Cardiac fibroblast (primary cell): Measurements from ENCODE around the gene TUBA1A.

ENCODE experiments used
- DNase-seq, 2 donors: peaks; one replicate each; pipeline versions ENCODE4 v3.0.0 to v3.0.0-alpha.2; 2010; ENCODE audit warnings: low read depth in 2 of 2
- H3K4me3 ChIP-seq, 2 donors: replicated peaks in 1 of 2; 1 replicate in 1 of 2; 2 replicates in 1 of 2; pipeline ENCODE4 v1.5.1; 2011; ENCODE audit warnings: low read depth in 2 of 2, low read length in 2 of 2, mild to moderate bottlenecking in 2 of 2, moderate library complexity in 1 of 2
- TF ChIP-seq, protein P1 (sequence below): IDR thresholded peaks from one replicate; pipeline ENCODE4 v1.5.1; 2011; ENCODE audit warnings: low read depth, mild to moderate bottlenecking, low read length, inconsistent platforms

Gene TUBA1A

DNA sequence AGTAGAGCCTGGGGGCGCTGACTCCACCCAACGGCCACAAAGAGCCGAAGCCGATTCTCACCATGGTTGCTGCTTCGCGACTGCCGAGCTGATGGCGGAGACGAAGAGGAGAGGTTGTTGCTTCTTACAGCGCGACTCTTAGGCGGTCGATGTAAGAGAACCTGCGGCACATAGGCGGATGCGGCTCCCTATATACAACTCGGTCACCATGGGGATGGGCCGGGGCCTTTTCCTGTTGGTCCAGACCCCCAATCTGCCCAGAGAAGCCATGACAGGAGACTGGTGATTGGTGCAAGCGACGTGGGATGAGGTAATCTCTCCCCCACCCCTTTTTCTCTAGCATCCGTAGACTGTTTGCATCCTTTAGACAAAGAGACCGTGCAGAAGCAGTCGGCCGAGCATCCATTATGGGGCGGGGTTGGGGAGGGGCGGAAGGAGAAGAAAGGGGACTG is at the start of gene TUBA1A:
Gene TUBA1A, minus strand, starts transcription at position 165 of the 452 bp plus-strand sequence. Its CDS starts 101 bp downstream, at position 64.
- H3K4me3 ChIP-seq, result peak within 1 kb of the TSS; percentile 90 to 94
- DNase-seq, result peak; percentile 100
- TF ChIP-seq, protein P1, sequence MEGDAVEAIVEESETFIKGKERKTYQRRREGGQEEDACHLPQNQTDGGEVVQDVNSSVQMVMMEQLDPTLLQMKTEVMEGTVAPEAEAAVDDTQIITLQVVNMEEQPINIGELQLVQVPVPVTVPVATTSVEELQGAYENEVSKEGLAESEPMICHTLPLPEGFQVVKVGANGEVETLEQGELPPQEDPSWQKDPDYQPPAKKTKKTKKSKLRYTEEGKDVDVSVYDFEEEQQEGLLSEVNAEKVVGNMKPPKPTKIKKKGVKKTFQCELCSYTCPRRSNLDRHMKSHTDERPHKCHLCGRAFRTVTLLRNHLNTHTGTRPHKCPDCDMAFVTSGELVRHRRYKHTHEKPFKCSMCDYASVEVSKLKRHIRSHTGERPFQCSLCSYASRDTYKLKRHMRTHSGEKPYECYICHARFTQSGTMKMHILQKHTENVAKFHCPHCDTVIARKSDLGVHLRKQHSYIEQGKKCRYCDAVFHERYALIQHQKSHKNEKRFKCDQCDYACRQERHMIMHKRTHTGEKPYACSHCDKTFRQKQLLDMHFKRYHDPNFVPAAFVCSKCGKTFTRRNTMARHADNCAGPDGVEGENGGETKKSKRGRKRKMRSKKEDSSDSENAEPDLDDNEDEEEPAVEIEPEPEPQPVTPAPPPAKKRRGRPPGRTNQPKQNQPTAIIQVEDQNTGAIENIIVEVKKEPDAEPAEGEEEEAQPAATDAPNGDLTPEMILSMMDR, result no peak

- H3K4me3 ChIP-seq, result no peak overlapping the region
- TF ChIP-seq, protein P1, result no peak
- DNase-seq, result no peak
Measured at GRCh38 chr12:49236423-49236822, 47.5 kb upstream of the TUBA1A start.

GRCh38 chr12:49233842-49234526 is 45.1 kb upstream of the TUBA1A start:
- TF ChIP-seq, protein P1, result no peak
- no peak overlapping the region for H3K4me3 ChIP-seq
- DNase-seq, result no peak

- TF ChIP-seq, protein P1, result peak; percentile 40
- peak; percentile 52 to 62 for DNase-seq
- peak overlapping the region in 1 of 2 donors; percentile 18 for H3K4me3 ChIP-seq
Measured at GRCh38 chr12:49232940-49233841, 44.3 kb upstream of the TUBA1A start.

- peak in 1 of 2 donors; percentile 17 for DNase-seq
- TF ChIP-seq, protein P1, result no peak
- H3K4me3 ChIP-seq, result no peak overlapping the region
Measured at GRCh38 chr12:49231878-49232655, 43.2 kb upstream of the TUBA1A start.

DNA sequence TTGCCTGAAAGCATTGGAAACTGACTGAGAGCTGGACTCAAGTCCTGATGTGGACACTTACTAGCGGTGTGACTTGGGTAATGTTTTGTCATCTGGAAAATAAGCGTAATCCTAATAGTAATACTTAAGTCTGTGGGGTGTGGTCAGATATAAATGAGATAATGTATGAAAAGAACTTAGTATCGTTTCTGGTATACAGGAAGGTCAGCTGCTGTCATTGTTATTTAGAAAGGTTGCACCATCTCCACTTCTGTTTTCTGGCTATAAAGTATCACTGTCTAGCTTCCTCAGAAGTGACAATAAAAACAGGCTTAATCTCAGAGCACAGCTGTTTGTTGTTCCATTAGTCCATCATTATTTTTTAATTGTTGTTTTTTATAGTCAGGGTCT is 41.9 kb upstream of the TUBA1A start:
- no peak for DNase-seq
- H3K4me3 ChIP-seq, result no peak overlapping the region
- TF ChIP-seq, protein P1, result no peak
